ENCODE results near the gene MKX. TPM values are rescaled to one million over a fixed set of nuclear protein-coding genes. Genes with fewer than 3 reads are reported as not detected.

Gene MKX
- total RNA-seq, 1 experiment from 2014 or later: not detected

GRCh38 chr10:27719052-27719451 lies 26.6 kb downstream of the MKX start:
- Histone ChIP-seq H3K27me3 (ENCODE audit: control insufficient read depth, insufficient read depth, low read length) (no peaks in the 10 kb centered on the region), H3K4me1 (ENCODE audit: control insufficient read depth, insufficient read depth, low read length) (no peaks in the 10 kb centered on the region), H3K27ac (ENCODE audit: low read length) (no peak overlapping the region), H3K36me3 (ENCODE audit: control insufficient read depth, insufficient read depth, low read length) (no peaks in the 10 kb centered on the region), H3K4me3 (ENCODE audit: low read depth in 2 of 2, low read length in 2 of 2) (no peak overlapping the region), H3K9me3 (ENCODE audit: control insufficient read depth, insufficient read depth, low read depth, low read length) (no peaks in the 10 kb centered on the region)
- ATAC-seq: no peak
- ChIA-PET CTCF (no interaction called here), POLR2A (no interaction called here)
- TF ChIP-seq POLR2AphosphoS5 (IDR thresholded peaks at IDR 0.05; ENCODE audit: low read depth, low read length): no peak
- TF ChIP-seq TCF7L2 (IDR thresholded peaks at IDR 0.05; ENCODE audit: low read depth, low read length): no peak
- TF ChIP-seq, protein P1, sequence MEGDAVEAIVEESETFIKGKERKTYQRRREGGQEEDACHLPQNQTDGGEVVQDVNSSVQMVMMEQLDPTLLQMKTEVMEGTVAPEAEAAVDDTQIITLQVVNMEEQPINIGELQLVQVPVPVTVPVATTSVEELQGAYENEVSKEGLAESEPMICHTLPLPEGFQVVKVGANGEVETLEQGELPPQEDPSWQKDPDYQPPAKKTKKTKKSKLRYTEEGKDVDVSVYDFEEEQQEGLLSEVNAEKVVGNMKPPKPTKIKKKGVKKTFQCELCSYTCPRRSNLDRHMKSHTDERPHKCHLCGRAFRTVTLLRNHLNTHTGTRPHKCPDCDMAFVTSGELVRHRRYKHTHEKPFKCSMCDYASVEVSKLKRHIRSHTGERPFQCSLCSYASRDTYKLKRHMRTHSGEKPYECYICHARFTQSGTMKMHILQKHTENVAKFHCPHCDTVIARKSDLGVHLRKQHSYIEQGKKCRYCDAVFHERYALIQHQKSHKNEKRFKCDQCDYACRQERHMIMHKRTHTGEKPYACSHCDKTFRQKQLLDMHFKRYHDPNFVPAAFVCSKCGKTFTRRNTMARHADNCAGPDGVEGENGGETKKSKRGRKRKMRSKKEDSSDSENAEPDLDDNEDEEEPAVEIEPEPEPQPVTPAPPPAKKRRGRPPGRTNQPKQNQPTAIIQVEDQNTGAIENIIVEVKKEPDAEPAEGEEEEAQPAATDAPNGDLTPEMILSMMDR (IDR thresholded peaks at IDR 0.05): no peak
- no peak for TF ChIP-seq SIN3A (IDR thresholded peaks at IDR 0.05; ENCODE audit: borderline replicate concordance, insufficient read depth, low read depth, low read length)
- no peak for TF ChIP-seq REST (IDR thresholded peaks at IDR 0.05; ENCODE audit: insufficient read depth in 1 of 2, low read depth in 2 of 2, low read length in 1 of 2)
- DNase-seq (ENCODE audit: low read depth, low spot score): no peak
- BruUV-seq (replicated peaks): no TSS peak
- intact Hi-C loops (cut with micrococcal nuclease; ENCODE audit: unreplicated experiment): no loop called here
- in situ Hi-C loops (cut with HindIII; ENCODE audit: low pct_unique_long_range_greater_than_20kb, low sequenced_read_pairs): no loop called here

DNA sequence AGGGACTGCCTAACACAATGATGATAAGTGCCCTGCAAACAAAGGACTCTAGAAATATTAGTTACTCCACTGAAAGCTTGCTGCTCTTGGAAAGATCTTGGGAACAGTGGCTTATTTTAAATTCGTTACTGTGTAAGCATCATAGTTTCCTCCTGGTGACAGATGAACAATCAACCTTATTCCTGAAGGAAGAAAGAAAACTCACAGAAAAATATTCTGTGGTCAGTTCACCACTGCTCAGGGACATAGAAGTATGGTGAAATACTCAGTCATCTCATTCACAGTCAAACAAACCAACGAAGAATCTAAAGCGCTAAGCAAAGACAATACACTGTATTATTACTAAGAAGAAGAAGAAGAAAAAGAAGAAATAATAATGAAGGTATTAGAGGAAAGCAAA lies 27.8 kb downstream of the MKX start:
- H3K36me3 ChIP-seq (ENCODE audit: control insufficient read depth, insufficient read depth, low read length): no peaks in the 10 kb centered on the region
- ChIA-PET POLR2A (no interaction called here), CTCF (no interaction called here)
- BruUV-seq (replicated peaks): no TSS peak
- DNase-seq (ENCODE audit: low read depth, low spot score) (no peak), ATAC-seq (no peak)
- no peak overlapping the region for H3K4me3 ChIP-seq (ENCODE audit: low read depth in 2 of 2, low read length in 2 of 2)
- H3K4me1 ChIP-seq (ENCODE audit: control insufficient read depth, insufficient read depth, low read length): no peaks in the 10 kb centered on the region
- TF ChIP-seq SIN3A (IDR thresholded peaks at IDR 0.05; ENCODE audit: borderline replicate concordance, insufficient read depth, low read depth, low read length): no peak
- no peak for TF ChIP-seq POLR2AphosphoS5 (IDR thresholded peaks at IDR 0.05; ENCODE audit: low read depth, low read length)
- TF ChIP-seq TCF7L2 (IDR thresholded peaks at IDR 0.05; ENCODE audit: low read depth, low read length): no peak
- TF ChIP-seq REST (IDR thresholded peaks at IDR 0.05; ENCODE audit: insufficient read depth in 1 of 2, low read depth in 2 of 2, low read length in 1 of 2): no peak
- TF ChIP-seq, protein P1 (IDR thresholded peaks at IDR 0.05): no peak
- in situ Hi-C loops (cut with HindIII; ENCODE audit: low pct_unique_long_range_greater_than_20kb, low sequenced_read_pairs) (no loop called here), intact Hi-C loops (cut with micrococcal nuclease; ENCODE audit: unreplicated experiment) (no loop called here)
- no peak overlapping the region for H3K27ac ChIP-seq (ENCODE audit: low read length)
- no peaks in the 10 kb centered on the region for H3K9me3 ChIP-seq (ENCODE audit: control insufficient read depth, insufficient read depth, low read depth, low read length)
- H3K27me3 ChIP-seq (ENCODE audit: control insufficient read depth, insufficient read depth, low read length): no peaks in the 10 kb centered on the region; the same call in 1 of the 2 replicates

Measured in Panc1 (cell line).